K562 (cell line): ENCODE results near the gene NREP. TPM values are rescaled to one million over a fixed set of nuclear protein-coding genes. Genes with fewer than 3 reads are reported as not detected.

Experiments
- ATAC-seq: fragments of 200-7000 bp; cut with Tn5 transposase; 3 replicates; pipeline ENCODE4 v1.9.1; 2020; ENCODE audit warnings: moderate library complexity
- BruUV-seq: library from RNA; stranded (reverse); fragments of 400-500 nt; replicated peaks from 2 replicates; lab custom pipeline; 2021; lab: Mats Ljungman, UMichigan
- CTCF ChIA-PET: fragments of 300-600 bp; formaldehyde crosslinking; extraction: SDS; loops from one replicate; lab custom pipeline; 2021; ENCODE audit warnings: low intra/inter-chr PET ratio; lab: Yijun Ruan, JAX
- POLR2A ChIA-PET: fragments of 300-600, 350-650 bp; sonication (Branson Sonifier 250); formaldehyde crosslinking; extraction: SDS; loops from one replicate; lab custom pipeline; 2021; ENCODE audit warnings: antibody characterized with exemption, inconsistent platforms; lab: Yijun Ruan, JAX
- DNase-seq, 4 experiments: peaks; one replicate each; pipeline versions ENCODE4 v3.0.0 to v3.0.0-alpha.2; 2011 to 2018; ENCODE audit warnings: low spot score in 3 of 4, mixed read lengths in 3 of 4; ENCODE audit errors: extremely low read depth in 1 of 4
- FAIRE-seq: peaks from 2 replicates; lab custom pipeline; 2011; peaks lifted over from hg19 to GRCh38; lab: Jason Lieb, UNC
- H2AFZ ChIP-seq: 2 replicates; pipeline ENCODE4 v1.6.0; 2011; ENCODE audit warnings: low read depth, low read length, control low read depth, inconsistent platforms
- H3K27ac ChIP-seq: fragments of 200-600 bp; 3 replicates; pipeline ENCODE4 v1.8.0; 2011; ENCODE audit warnings: low read depth, mild to moderate bottlenecking, control low read depth, inconsistent platforms, low read length, moderate library complexity, mixed read lengths; ENCODE audit errors: extremely low read depth
- H3K27me3 ChIP-seq, 2 experiments: fragments of 300-600 bp in 1 of 2; 2 replicates in 1 of 2; 3 replicates in 1 of 2; pipeline versions ENCODE4 v1.6.0 to v1.8.0; 2011; ENCODE audit warnings: inconsistent platforms in 2 of 2, low read length in 2 of 2, mild to moderate bottlenecking in 1 of 2, mixed read lengths in 1 of 2, moderate library complexity in 1 of 2; ENCODE audit not compliant: control insufficient read depth in 2 of 2, insufficient read depth in 2 of 2
- H3K36me3 ChIP-seq: fragments of 300-600 bp; 3 replicates; pipeline ENCODE4 v1.8.0; 2011; ENCODE audit warnings: mild to moderate bottlenecking, low read length, inconsistent platforms; ENCODE audit not compliant: control insufficient read depth, insufficient read depth
- H3K4me1 ChIP-seq, 2 experiments: fragments of 200-600 bp in 1 of 2; replicated peaks in 1 of 2; 2 replicates in 1 of 2; 3 replicates in 1 of 2; pipeline versions ENCODE4 v1.5.1 to v1.8.0; 2011; ENCODE audit warnings: inconsistent platforms in 2 of 2, low read length in 2 of 2, mild to moderate bottlenecking in 1 of 2, mixed read lengths in 1 of 2, moderate library complexity in 1 of 2; ENCODE audit not compliant: control insufficient read depth in 2 of 2, insufficient read depth in 2 of 2
- H3K4me2 ChIP-seq: 2 replicates; pipeline ENCODE4 v1.6.1; 2011; ENCODE audit warnings: low read length, control low read depth, inconsistent platforms, mixed read lengths; ENCODE audit not compliant: insufficient read depth
- H3K4me3 ChIP-seq: fragments of 200-600 bp; sonication (generic), shearing (Covaris generic); 2 replicates; pipeline ENCODE4 v1.5.1; 2016; ENCODE audit warnings: control low read depth, inconsistent platforms
- H3K79me2 ChIP-seq: fragments of 200-600 bp; 3 replicates; pipeline ENCODE4 v1.8.0; 2011; ENCODE audit warnings: low read length, inconsistent platforms; ENCODE audit not compliant: control insufficient read depth, insufficient read depth
- H3K9ac ChIP-seq, 2 experiments: 2 replicates each; pipeline versions ENCODE4 v1.6.0 to v1.6.1; 2011; ENCODE audit warnings: low read depth in 2 of 2, low read length in 2 of 2, control low read depth in 1 of 2, inconsistent platforms in 1 of 2, mild to moderate bottlenecking in 1 of 2, mixed read lengths in 1 of 2; ENCODE audit not compliant: insufficient read depth in 1 of 2
- H3K9me1 ChIP-seq: one replicate; pipeline ENCODE4 v1.6.0; 2011; ENCODE audit warnings: inconsistent platforms, mild to moderate bottlenecking, low read length, moderate library complexity; ENCODE audit not compliant: control insufficient read depth, insufficient read depth
- H3K9me3 ChIP-seq: replicated peaks from 2 replicates; pipeline ENCODE4 v1.5.1; 2011; ENCODE audit warnings: low read depth, low read length, inconsistent platforms; ENCODE audit not compliant: control insufficient read depth, insufficient read depth
- H4K20me1 ChIP-seq: replicated peaks from 2 replicates; pipeline ENCODE4 v1.6.1; 2011; ENCODE audit warnings: low read length, inconsistent platforms, mixed read lengths; ENCODE audit not compliant: control insufficient read depth, insufficient read depth
- CTCF ChIP-seq, 3 experiments: IDR thresholded peaks in 2 of 3; conservative IDR thresholded peaks in 1 of 3; 2 replicates each; pipeline ENCODE4 v1.5.1; 2011 to 2012; ENCODE audit warnings: low read length in 3 of 3, mild to moderate bottlenecking in 3 of 3, control low read depth in 2 of 3, improper control_type of control experiment in 1 of 3, inconsistent platforms in 1 of 3, low read depth in 1 of 3, mixed read lengths in 1 of 3, moderate library complexity in 1 of 3; ENCODE audit not compliant: insufficient read depth in 2 of 3
- IRF2 ChIP-seq: sonication (generic); formaldehyde crosslinking; IDR thresholded peaks from 2 replicates; pipeline ENCODE4 v1.8.1; 2022; ENCODE audit warnings: mild to moderate bottlenecking, missing genetic modification reagents
- KDM5B ChIP-seq: fragments of 200-600 bp; sonication (generic); IDR thresholded peaks from 2 replicates; pipeline ENCODE4 v1.6.1; 2012; ENCODE audit warnings: low read depth, mild to moderate bottlenecking, moderate library complexity, low read length, control low read depth, inconsistent platforms; ENCODE audit not compliant: insufficient replicate concordance
- PRPF4 ChIP-seq: fragments of 200-400 bp; formaldehyde crosslinking; IDR thresholded peaks from one replicate; pipeline ENCODE4 v1.6.1; 2017; ENCODE audit warnings: low read length, low read depth, mild to moderate bottlenecking; ENCODE audit not compliant: insufficient read depth, poor library complexity, severe bottlenecking
- PURB ChIP-seq: sonication (generic); formaldehyde crosslinking; IDR thresholded peaks from 2 replicates; pipeline ENCODE4 v1.9.0; 2021; ENCODE audit warnings: low read depth, mild to moderate bottlenecking, missing genetic modification reagents
- RAD21 ChIP-seq, 2 experiments: fragments of 250-450 bp in 1 of 2; fragments of 450-650 bp in 1 of 2; sonication (Bioruptor Pico) in 1 of 2; formaldehyde crosslinking in 1 of 2; IDR thresholded peaks in 1 of 2; conservative IDR thresholded peaks in 1 of 2; 2 replicates each; pipeline versions ENCODE4 v1.4.0 to v1.8.0; 2020 to 2022; ENCODE audit warnings: mild to moderate bottlenecking in 2 of 2, moderate library complexity in 1 of 2
- RB1 ChIP-seq: fragments of 450-650 bp; IDR thresholded peaks from 2 replicates; pipeline ENCODE4 v1.6.1; 2017; ENCODE audit warnings: low read depth, mild to moderate bottlenecking
- ZNF707 ChIP-seq: fragments of 250-450 bp; sonication (Bioruptor Pico); conservative IDR thresholded peaks from 2 replicates; pipeline ENCODE4 v1.8.0; 2022; ENCODE audit warnings: inconsistent platforms, mild to moderate bottlenecking, moderate library complexity
- ZNF764 ChIP-seq: fragments of 250-450 bp; sonication (Bioruptor Pico); IDR thresholded peaks from 2 replicates; pipeline ENCODE4 v1.4.0; 2020; ENCODE audit warnings: low read depth, mild to moderate bottlenecking, moderate library complexity
- WGBS: fragments of 100-300 bp; shearing (Covaris generic); methylation state at CpG from one replicate; pipeline ENCODE4 v1.1.6; 2016; ENCODE audit warnings: low coverage, mixed read lengths; ENCODE audit not compliant: insufficient coverage; ENCODE audit errors: missing lambda C conversion rate; 5-methylcytosine and 5-hydroxymethylcytosine counted together
- in situ Hi-C: fragments of 300-500 bp; cut with MboI; formaldehyde crosslinking; loops from 4 replicates; pipeline ENCODE4 v1.15.0; 2018; ENCODE audit warnings: inconsistent platforms, mixed read lengths
- intact Hi-C: fragments of 100-400 bp; cut with micrococcal nuclease; formaldehyde crosslinking; loops from 2 replicates; pipeline ENCODE4 v1.14.2; 2022
- polyA plus RNA-seq, 8 experiments: library from polyadenylated mRNA; depleted of rRNA in 4 of 8; stranded (reverse) in 5 of 8; unstranded in 3 of 8; fragments of >200 nt; fragmentation: Nextera tagmentation in 2 of 8; fragmentation: Illumina TruSeq in 1 of 8; extraction: Ambion mirVana in 2 of 8; extraction: Trizol in 1 of 8; gene quantifications; 2 replicates each; pipeline versions ENCODE4 v1.2.1 to v1.2.3, GENCODE V29; 2011 to 2014; ENCODE audit warnings: inconsistent platforms in 1 of 8, missing spikeins in 1 of 8
- total RNA-seq, 7 experiments: library from RNA; depleted of rRNA in 6 of 7; stranded (reverse); fragments of >200 nt in 6 of 7; fragmentation: Illumina TruSeq in 2 of 7; extraction: Trizol in 2 of 7; gene quantifications; 2 replicates each; pipeline versions ENCODE4 v1.2.1 to v1.2.3, GENCODE V29; 2011 to 2021; ENCODE audit warnings: low replicate concordance in 1 of 7

NREP gene
- total and polyA plus RNA-seq, 9 of the 15 experiments (the other 6 are each of a cell fraction or from before 2014, with no cell fraction given), result 0.08 to 0.58 (median 0.23) TPM; not detected in 1

GRCh38 chr5:111697881-111698757 lies 58.9 kb downstream of the NREP start:
- POLR2A ChIA-PET, result no interaction called here
- in situ Hi-C loops, result no loop called here
- BruUV-seq, result no TSS peak
- no peak overlapping the region for H3K9ac ChIP-seq
- DNase-seq (peak in 1 of 4 experiments; percentile 14), FAIRE-seq (no peak), ATAC-seq (peak; percentile 73)
- no peak overlapping the region for H3K27ac ChIP-seq
- no peaks in the 10 kb centered on the region for H3K36me3 ChIP-seq
- no peaks in the 10 kb centered on the region for H3K9me1 ChIP-seq
- CTCF ChIA-PET, result no interaction called here
- no peak overlapping the region for H3K4me3 ChIP-seq
- no peaks in the 10 kb centered on the region for H3K79me2 ChIP-seq
- intact Hi-C loops, result loop anchor here (5.0 kb wide), 1 partner anchor 146 kb away; no protein-coding TSS in a partner anchor
- no peaks in the 10 kb centered on the region for H3K4me1 ChIP-seq
- no peaks in the 10 kb centered on the region for H4K20me1 ChIP-seq
- WGBS, result 0% methylated on average over 6 of the region's 6 CpGs
- no peak overlapping the region for H2AFZ ChIP-seq
- no peaks in the 10 kb centered on the region for H3K9me3 ChIP-seq
- no peak overlapping the region for H3K4me2 ChIP-seq
- H3K27me3 ChIP-seq, result no peaks in the 10 kb centered on the region
- peak in 2 of 3 experiments; percentile 27 to 34; a peak in 2 of 6 replicates for TF ChIP-seq CTCF (IDR thresholded peaks at IDR 0.05 in 2 of 3, conservative IDR thresholded peaks at IDR 0.05 in 1 of 3; ENCODE audit: insufficient read depth in 2 of 3, low read depth in 1 of 3, low read length in 3 of 3)
- no peak for TF ChIP-seq RB1
- no peak for TF ChIP-seq PRPF4
- TF ChIP-seq ZNF707 (CRISPR knock-in tag), result no peak
- no peak for TF ChIP-seq PURB (CRISPR knock-in tag)
- TF ChIP-seq KDM5B, result no peak
- peak; percentile 41 to 45 for TF ChIP-seq RAD21 (CRISPR knock-in tag; conservative IDR thresholded peaks at IDR 0.05 in 1 of 2, IDR thresholded peaks at IDR 0.05 in 1 of 2)
- TF ChIP-seq ZNF764 (CRISPR knock-in tag), result no peak
- TF ChIP-seq IRF2 (CRISPR knock-in tag), result no peak
